Neural progenitor cell (in vitro differentiated cells): ENCODE results near the gene MAMDC4. TPM values are rescaled to one million over a fixed set of nuclear protein-coding genes. Genes with fewer than 3 reads are reported as not detected.

Experiments used
- DNase-seq: peaks from one replicate; pipeline ENCODE4 v3.0.0-alpha.2; 2016; ENCODE audit warnings: low spot score
- H2AFZ ChIP-seq: fragments of 200-600 bp; sonication (generic); replicated peaks from 2 replicates; pipeline ENCODE4 v1.6.1; 2016; ENCODE audit warnings: antibody characterized with exemption
- H3F3A ChIP-seq: fragments of 200-600 bp; sonication (generic); 2 replicates; pipeline ENCODE4 v1.6.1; 2016; ENCODE audit warnings: antibody characterized with exemption, low read depth
- H3K27ac ChIP-seq: fragments of 200-600 bp; sonication (generic); 2 replicates; pipeline ENCODE4 v1.5.1; 2016; ENCODE audit warnings: mild to moderate bottlenecking
- H3K27me3 ChIP-seq: fragments of 200-600 bp; sonication (generic); 2 replicates; pipeline ENCODE4 v1.6.1; 2016; ENCODE audit warnings: mild to moderate bottlenecking, moderate library complexity
- H3K36me3 ChIP-seq: fragments of 200-600 bp; sonication (generic); 2 replicates; pipeline ENCODE4 v1.5.1; 2016
- H3K4me1 ChIP-seq: fragments of 200-600 bp; sonication (generic); 2 replicates; pipeline ENCODE4 v1.6.1; 2016; ENCODE audit warnings: mixed run types
- H3K4me2 ChIP-seq: fragments of 200-600 bp; sonication (generic); 2 replicates; pipeline ENCODE4 v1.6.1; 2016
- H3K4me3 ChIP-seq: fragments of 200-600 bp; sonication (generic); 2 replicates; pipeline ENCODE4 v1.5.1; 2016
- H3K79me2 ChIP-seq: fragments of 200-600 bp; sonication (generic); 2 replicates; pipeline ENCODE4 v1.6.1; 2016; ENCODE audit warnings: low read depth
- H3K9ac ChIP-seq: fragments of 200-600 bp; sonication (generic); 2 replicates; pipeline ENCODE4 v1.6.1; 2016
- H3K9me3 ChIP-seq: fragments of 200-600 bp; sonication (generic); 2 replicates; pipeline ENCODE4 v1.5.1; 2016; ENCODE audit warnings: low read depth
- H4K20me1 ChIP-seq: fragments of 200-600 bp; sonication (generic); 2 replicates; pipeline ENCODE4 v1.6.1; 2016; ENCODE audit warnings: low read depth
- H3K27ac Mint-ChIP-seq: 3 replicates; pipeline ENCODE4 v1.8.0; 2021; ENCODE audit warnings: mixed read lengths
- H3K27me3 Mint-ChIP-seq: 2 replicates; pipeline ENCODE4 v1.8.0; 2022; ENCODE audit warnings: low read depth, mild to moderate bottlenecking, inconsistent platforms, moderate library complexity, mixed read lengths; ENCODE audit not compliant: insufficient read depth
- H3K36me3 Mint-ChIP-seq: 3 replicates; pipeline ENCODE4 v1.8.0; 2021; ENCODE audit warnings: mixed read lengths
- H3K4me1 Mint-ChIP-seq: 3 replicates; pipeline ENCODE4 v1.8.0; 2021; ENCODE audit warnings: mixed read lengths
- H3K4me3 Mint-ChIP-seq: 3 replicates; pipeline ENCODE4 v1.8.0; 2021; ENCODE audit warnings: mild to moderate bottlenecking, moderate library complexity, mixed read lengths
- H3K9me3 Mint-ChIP-seq: 3 replicates; pipeline ENCODE4 v1.8.0; 2020; ENCODE audit warnings: mixed read lengths
- CTCF ChIP-seq: fragments of 200-600 bp; sonication (generic); IDR thresholded peaks from 2 replicates; pipeline ENCODE4 v1.5.1; 2017; ENCODE audit warnings: antibody characterized with exemption, mild to moderate bottlenecking
- EZH2 ChIP-seq: fragments of 200-600 bp; sonication (generic); IDR thresholded peaks from 2 replicates; pipeline ENCODE4 v1.6.1; 2017; ENCODE audit warnings: antibody characterized with exemption, mild to moderate bottlenecking, moderate library complexity
- EZH2phosphoT487 ChIP-seq: fragments of 200-600 bp; sonication (generic); IDR thresholded peaks from 2 replicates; pipeline ENCODE4 v1.6.1; 2017; ENCODE audit warnings: antibody characterized with exemption
- total RNA-seq: library from RNA; depleted of rRNA; stranded (reverse); fragments of >200 nt; gene quantifications from 2 replicates; pipeline ENCODE4 v1.2.3, GENCODE V29; 2015; ENCODE audit warnings: low replicate concordance

The MAMDC4 gene
- total RNA-seq, 1 donor from 2014 or later: 2.6 TPM

- H3F3A ChIP-seq: no peaks in the 10 kb centered on the region
- no peak overlapping the region for H2AFZ ChIP-seq
- H3K27ac ChIP-seq: no peak overlapping the region
- Mint-ChIP-seq H3K36me3 (peaks cover 10% of the 10 kb centered on the region), H3K9me3 (no peaks in the 10 kb centered on the region), H3K27me3 (peaks cover 8% of the 10 kb centered on the region), H3K27ac (no peak overlapping the region), H3K4me1 (no peaks in the 10 kb centered on the region), H3K4me3 (no peak overlapping the region)
- H3K79me2 ChIP-seq: no peaks in the 10 kb centered on the region
- no peaks in the 10 kb centered on the region for H3K27me3 ChIP-seq
- DNase-seq: no peak
- no peak for TF ChIP-seq EZH2
- no peak for TF ChIP-seq CTCF
- TF ChIP-seq EZH2phosphoT487: no peak
- no peak overlapping the region for H3K9ac ChIP-seq
- H3K9me3 ChIP-seq: no peaks in the 10 kb centered on the region
- no peaks in the 10 kb centered on the region for H3K4me1 ChIP-seq
- no peaks in the 10 kb centered on the region for H3K36me3 ChIP-seq
- no peak overlapping the region for H3K4me2 ChIP-seq
- H3K4me3 ChIP-seq: no peak overlapping the region
- H4K20me1 ChIP-seq: peaks cover 13% of the 10 kb centered on the region
Observed at GRCh38 chr9:136829412-136829811, 22.7 kb upstream of the MAMDC4 start.

- Histone ChIP-seq H3K9ac (no peak overlapping the region), H3K27ac (no peak overlapping the region), H3K27me3 (no peaks in the 10 kb centered on the region), H3K9me3 (no peaks in the 10 kb centered on the region), H3F3A (no peaks in the 10 kb centered on the region), H3K4me3 (no peak overlapping the region), H3K4me2 (no peak overlapping the region), H4K20me1 (peaks cover 9% of the 10 kb centered on the region), H3K36me3 (no peaks in the 10 kb centered on the region), H3K79me2 (no peaks in the 10 kb centered on the region), H2AFZ (no peak overlapping the region), H3K4me1 (no peaks in the 10 kb centered on the region)
- no peaks in the 10 kb centered on the region for H3K9me3 Mint-ChIP-seq
- DNase-seq: no peak
- peaks cover 9% of the 10 kb centered on the region for H3K27me3 Mint-ChIP-seq
- TF ChIP-seq EZH2phosphoT487 (no peak), CTCF (no peak), EZH2 (no peak)
- H3K4me1 Mint-ChIP-seq: no peaks in the 10 kb centered on the region
- H3K4me3 Mint-ChIP-seq: no peak overlapping the region
- no peak overlapping the region for H3K27ac Mint-ChIP-seq
- H3K36me3 Mint-ChIP-seq: peaks cover 10% of the 10 kb centered on the region
Observed at GRCh38 chr9:136829981-136830885, 21.9 kb upstream of the MAMDC4 start.

GRCh38 chr9:136831002-136831719 lies 21.0 kb upstream of the MAMDC4 start:
- no peak for DNase-seq
- Histone ChIP-seq H3K27ac (no peak overlapping the region), H3K36me3 (no peaks in the 10 kb centered on the region)

More at GRCh38 chr9:136831002-136831719, 21.0 kb upstream of the MAMDC4 start:
- Histone ChIP-seq H3K79me2 (no peaks in the 10 kb centered on the region), H2AFZ (no peak overlapping the region), H3K9ac (no peak overlapping the region), H3K4me1 (no peaks in the 10 kb centered on the region), H4K20me1 (peaks cover 7% of the 10 kb centered on the region), H3K4me3 (no peak overlapping the region), H3F3A (peaks cover 2% of the 10 kb centered on the region), H3K9me3 (no peaks in the 10 kb centered on the region), H3K4me2 (no peak overlapping the region), H3K27me3 (no peaks in the 10 kb centered on the region)
- H3K4me1 Mint-ChIP-seq: no peaks in the 10 kb centered on the region
- H3K27me3 Mint-ChIP-seq: peaks cover 9% of the 10 kb centered on the region
- H3K9me3 Mint-ChIP-seq: no peaks in the 10 kb centered on the region
- no peak overlapping the region for H3K27ac Mint-ChIP-seq
- H3K36me3 Mint-ChIP-seq: peaks cover 10% of the 10 kb centered on the region
- TF ChIP-seq EZH2 (no peak), CTCF (no peak), EZH2phosphoT487 (no peak)
- H3K4me3 Mint-ChIP-seq: no peak overlapping the region
